K562 (cell line): Measurements from ENCODE around the gene GPR180.

ENCODE experiments used
- CREM ChIP-seq: IDR thresholded peaks from 2 replicates; pipeline ENCODE4 v1.6.1; 2014; ENCODE audit warnings: antibody characterized with exemption, low read depth
- CTCF ChIP-seq, 3 experiments: IDR thresholded peaks in 2 of 3; conservative IDR thresholded peaks in 1 of 3; 2 replicates each; pipeline ENCODE4 v1.5.1; 2011 to 2012; ENCODE audit warnings: low read length in 3 of 3, mild to moderate bottlenecking in 3 of 3, control low read depth in 2 of 3, improper control_type of control experiment in 1 of 3, inconsistent platforms in 1 of 3, low read depth in 1 of 3, mixed read lengths in 1 of 3, moderate library complexity in 1 of 3; ENCODE audit not compliant: insufficient read depth in 2 of 3
- E2F4 ChIP-seq: sonication (generic); formaldehyde crosslinking; IDR thresholded peaks from 2 replicates; pipeline ENCODE4 v1.8.0; 2022; ENCODE audit warnings: mild to moderate bottlenecking, low read depth, missing genetic modification reagents
- PHF21A ChIP-seq: fragments of 450-650 bp; IDR thresholded peaks from 2 replicates; pipeline ENCODE4 v1.6.1; 2017; ENCODE audit warnings: low read depth, borderline replicate concordance
- POLR2A ChIP-seq: fragments of 450-650 bp; conservative IDR thresholded peaks from 2 replicates; pipeline ENCODE4 v1.6.1; 2016
- ZFPM2 ChIP-seq: fragments of 250-450 bp; sonication (Bioruptor Pico); IDR thresholded peaks from 2 replicates; pipeline ENCODE4 v1.5.1; 2022; ENCODE audit warnings: mild to moderate bottlenecking
- ZFX ChIP-seq: sonication (generic); formaldehyde crosslinking; IDR thresholded peaks from 2 replicates; pipeline ENCODE4 v1.8.0; 2022; ENCODE audit warnings: mild to moderate bottlenecking, missing genetic modification reagents, moderate library complexity
- ZNF175 ChIP-seq: fragments of 200-800 bp; sonication (Bioruptor generic); IDR thresholded peaks from 2 replicates; pipeline ENCODE4 v1.6.1; 2016; ENCODE audit warnings: low read depth, mild to moderate bottlenecking, missing genetic modification characterization, missing compliant biosample characterization
- ZNF24 ChIP-seq: fragments of 450-650 bp; IDR thresholded peaks from 2 replicates; pipeline ENCODE4 v1.6.1; 2016

- TF ChIP-seq ZFX (CRISPR knock-in tag) (no peak), CREM (no peak), ZNF175 (CRISPR knock-in tag) (no peak), CTCF (IDR thresholded peaks at IDR 0.05 in 2 of 3, conservative IDR thresholded peaks at IDR 0.05 in 1 of 3; ENCODE audit: insufficient read depth in 2 of 3, low read depth in 1 of 3, low read length in 3 of 3) (no peak), E2F4 (CRISPR knock-in tag) (no peak), ZFPM2 (CRISPR knock-in tag) (no peak), ZNF24 (no peak), PHF21A (no peak), POLR2A (no peak)
Measured at GRCh38 chr13:94553766-94554165, 47.9 kb upstream of the GPR180 start.
